MCF 10A (cell line): ENCODE data around the gene WWC1. TPM values are rescaled to one million over a fixed set of nuclear protein-coding genes. Genes with fewer than 3 reads are reported as not detected.
A peak's percentile ranks its signal among the peaks of the same experiment; 100 is the strongest.

Experiments
- BruUV-seq: library from RNA; stranded (reverse); fragments of 400-500 nt; replicated peaks from 2 replicates; lab custom pipeline; 2021; lab: Mats Ljungman, UMichigan
- CTCF ChIA-PET: fragments of 300-600 bp; sonication (Branson Sonifier 250); formaldehyde crosslinking; extraction: SDS; loops from one replicate; lab custom pipeline; 2021; ENCODE audit warnings: antibody characterized with exemption, inconsistent platforms; lab: Yijun Ruan, JAX
- POLR2A ChIA-PET: fragments of 300-600, 350-650 bp; sonication (Branson Sonifier 250); formaldehyde crosslinking; extraction: SDS; loops from one replicate; lab custom pipeline; 2020; ENCODE audit warnings: antibody characterized with exemption, inconsistent platforms; lab: Yijun Ruan, JAX
- DNase-seq: peaks from one replicate; pipeline ENCODE4 v3.0.0-alpha.2; 2018; ENCODE audit not compliant: unreplicated experiment
- H3K27ac Mint-ChIP-seq: one replicate; pipeline ENCODE4 v1.8.0; 2022; ENCODE audit warnings: mild to moderate bottlenecking, low read depth, mixed read lengths; ENCODE audit not compliant: unreplicated experiment
- H3K27me3 Mint-ChIP-seq: one replicate; pipeline ENCODE4 v1.8.0; 2022; ENCODE audit warnings: mixed read lengths; ENCODE audit not compliant: insufficient read depth, unreplicated experiment
- H3K36me3 Mint-ChIP-seq: one replicate; pipeline ENCODE4 v1.8.0; 2022; ENCODE audit warnings: mild to moderate bottlenecking, moderate library complexity, mixed read lengths; ENCODE audit not compliant: insufficient read depth, unreplicated experiment
- H3K4me1 Mint-ChIP-seq: one replicate; pipeline ENCODE4 v1.8.0; 2022; ENCODE audit warnings: mixed read lengths; ENCODE audit not compliant: insufficient read depth, unreplicated experiment
- H3K4me3 Mint-ChIP-seq: one replicate; pipeline ENCODE4 v1.8.0; 2022; ENCODE audit warnings: mild to moderate bottlenecking, moderate library complexity, mixed read lengths; ENCODE audit not compliant: unreplicated experiment
- H3K9me3 Mint-ChIP-seq: one replicate; pipeline ENCODE4 v1.8.0; 2022; ENCODE audit warnings: mixed read lengths; ENCODE audit not compliant: unreplicated experiment
- CTCF ChIP-seq: fragments of 200-600 bp; IDR thresholded peaks from one replicate; pipeline ENCODE4 v1.8.0; 2022; ENCODE audit warnings: antibody characterized with exemption, mild to moderate bottlenecking; ENCODE audit not compliant: unreplicated experiment
- intact Hi-C: fragments of 100-400 bp; cut with micrococcal nuclease; formaldehyde crosslinking; loops from 2 replicates; pipeline ENCODE4 v1.14.1; 2022
- total RNA-seq: library from RNA; stranded (reverse); gene quantifications from 2 replicates; pipeline ENCODE4 v1.2.3, GENCODE V29; 2022

WWC1 gene
- total RNA-seq, 1 experiment from 2014 or later, result 47.0 TPM

DNA sequence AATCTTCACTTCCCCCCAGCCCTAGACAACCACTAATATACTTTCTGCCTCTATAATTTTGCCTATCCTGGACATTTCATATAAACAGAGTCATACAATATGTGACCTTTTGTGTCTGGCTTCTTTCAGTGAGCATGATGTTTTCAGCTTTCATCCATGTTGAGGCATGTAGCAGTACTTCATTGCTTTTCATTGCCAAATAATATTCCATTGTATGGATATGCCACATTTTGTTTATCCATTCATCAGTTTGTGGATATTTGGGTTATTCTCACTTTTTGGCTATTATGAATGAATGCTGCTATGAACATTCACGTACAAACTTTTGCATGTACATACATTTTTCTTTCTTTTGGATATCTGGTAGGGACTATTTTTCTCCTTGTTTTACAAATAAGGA lies 49.0 kb downstream of the WWC1 start:
- Mint-ChIP-seq H3K9me3 (no peaks in the 10 kb centered on the region), H3K36me3 (peaks cover 10% of the 10 kb centered on the region), H3K27me3 (no peaks in the 10 kb centered on the region), H3K4me3 (no peak overlapping the region), H3K27ac (no peak overlapping the region), H3K4me1 (peaks cover 26% of the 10 kb centered on the region)
- no TSS peak for BruUV-seq
- no peak for DNase-seq
- intact Hi-C loops, result no loop called here
- ChIA-PET CTCF (interaction anchor here (0.7 to 1.1 kb wide), 4 partner anchors 12 to 180 kb away, joined by 3 to 4 read pairs (median 4); no protein-coding TSS in a partner anchor), POLR2A (interaction anchor here (0.9 to 1.2 kb wide), 2 partner anchors 16 to 26 kb away, joined by 4 to 7 read pairs; no protein-coding TSS in a partner anchor)
- TF ChIP-seq CTCF, result no peak

DNA sequence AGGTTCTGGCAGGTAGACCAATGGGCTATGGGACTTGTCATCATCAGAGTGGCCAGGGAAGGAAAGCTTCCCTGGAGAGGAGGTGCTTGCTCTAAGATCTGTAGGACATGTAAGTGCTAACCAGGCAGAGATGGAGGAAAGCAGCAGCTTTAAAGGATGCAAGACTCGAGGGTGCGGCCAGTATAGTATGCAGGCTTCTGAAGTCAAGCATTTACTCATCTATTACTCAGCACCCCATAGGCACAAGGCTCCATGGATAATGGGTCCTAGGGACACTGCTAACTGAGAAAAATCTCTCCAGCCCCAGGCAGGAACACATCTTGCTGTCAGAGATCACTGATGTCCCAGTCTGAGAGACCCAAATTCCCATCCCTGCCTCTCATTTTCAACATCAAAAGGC lies 49.7 kb downstream of the WWC1 start:
- H3K4me1 Mint-ChIP-seq, result peaks cover 26% of the 10 kb centered on the region
- intact Hi-C loops, result no loop called here
- no TSS peak for BruUV-seq
- peak; percentile 32 for DNase-seq
- peaks cover 10% of the 10 kb centered on the region for H3K36me3 Mint-ChIP-seq
- ChIA-PET CTCF (interaction anchor here (0.7 to 1.2 kb wide), 4 partner anchors 11 to 49 kb away, joined by 3 to 4 read pairs (median 3); no protein-coding TSS in a partner anchor), POLR2A (interaction anchor here (0.9 kb wide), 2 partner anchors 16 to 46 kb away, joined by 4 read pairs; no protein-coding TSS in a partner anchor)
- no peaks in the 10 kb centered on the region for H3K27me3 Mint-ChIP-seq
- no peaks in the 10 kb centered on the region for H3K9me3 Mint-ChIP-seq
- no peak for TF ChIP-seq CTCF
- no peak overlapping the region for H3K4me3 Mint-ChIP-seq
- H3K27ac Mint-ChIP-seq, result no peak overlapping the region

DNA sequence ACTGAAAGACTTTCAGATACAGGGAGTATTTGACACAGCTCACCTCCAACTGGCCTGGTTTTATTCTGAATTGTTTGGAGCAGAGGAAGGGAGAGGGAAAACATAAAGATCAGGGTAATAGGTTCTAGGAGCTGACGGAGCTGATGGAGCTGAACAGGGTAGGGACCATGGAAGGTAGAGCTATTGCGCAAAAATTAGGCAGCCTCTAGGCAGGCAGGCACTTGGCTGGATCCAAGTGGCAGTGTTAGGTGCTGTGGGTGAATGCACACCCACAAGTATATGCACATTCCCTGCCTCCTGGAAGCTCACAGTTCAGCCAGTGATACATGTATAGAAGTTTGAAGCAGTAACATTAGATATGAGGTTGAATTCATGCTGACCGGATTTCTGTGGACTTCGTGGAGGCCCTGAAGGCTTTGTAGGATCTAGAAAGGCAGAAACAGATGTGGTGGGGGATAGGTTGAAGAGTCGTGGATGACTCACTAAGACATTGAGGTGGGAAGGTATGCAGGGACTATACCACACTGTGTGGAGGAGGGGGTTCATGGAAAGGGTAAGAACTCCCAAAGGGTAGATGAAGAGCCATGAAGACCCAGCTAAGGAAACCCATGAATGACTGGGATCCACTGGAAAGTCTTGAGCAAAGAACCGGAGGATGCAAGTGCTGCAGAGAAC lies 50.8 kb downstream of the WWC1 start:
- no peak overlapping the region for H3K4me3 Mint-ChIP-seq
- intact Hi-C loops, result no loop called here
- no peaks in the 10 kb centered on the region for H3K9me3 Mint-ChIP-seq
- H3K4me1 Mint-ChIP-seq, result peaks cover 31% of the 10 kb centered on the region
- H3K27ac Mint-ChIP-seq, result no peak overlapping the region
- peaks cover 10% of the 10 kb centered on the region for H3K36me3 Mint-ChIP-seq
- no peak for DNase-seq
- ChIA-PET CTCF (interaction anchor here (0.6 to 1.2 kb wide), 6 partner anchors 10 to 80 kb away, joined by 3 read pairs; no protein-coding TSS in a partner anchor), POLR2A (interaction anchor here (1.3 kb wide), 1 partner anchor 25 kb away, joined by 3 read pairs; no protein-coding TSS in a partner anchor)
- no TSS peak for BruUV-seq
- TF ChIP-seq CTCF, result no peak
- no peaks in the 10 kb centered on the region for H3K27me3 Mint-ChIP-seq

GRCh38 chr5:168342985-168343384 lies 51.5 kb downstream of the WWC1 start:
- H3K4me1 Mint-ChIP-seq, result peaks cover 31% of the 10 kb centered on the region
- intact Hi-C loops, result no loop called here
- H3K9me3 Mint-ChIP-seq, result no peaks in the 10 kb centered on the region
- H3K27ac Mint-ChIP-seq, result no peak overlapping the region
- ChIA-PET POLR2A (interaction anchor here (0.7 to 1.3 kb wide), 3 partner anchors 26 to 530 kb away, joined by 3 to 4 read pairs (median 3); no protein-coding TSS in a partner anchor), CTCF (interaction anchor here (0.6 to 1.1 kb wide), 4 partner anchors 9 to 75 kb away, joined by 3 read pairs; no protein-coding TSS in a partner anchor)
- no peak for TF ChIP-seq CTCF
- H3K27me3 Mint-ChIP-seq, result no peaks in the 10 kb centered on the region
- H3K36me3 Mint-ChIP-seq, result peaks cover 10% of the 10 kb centered on the region
- DNase-seq, result no peak
- H3K4me3 Mint-ChIP-seq, result no peak overlapping the region
- no TSS peak for BruUV-seq
